ENCODE measurements around the gene LTA4H. TPM values are rescaled to one million over a fixed set of nuclear protein-coding genes. Genes with fewer than 3 reads are reported as not detected.
A peak's percentile ranks its signal among the peaks of the same experiment; 100 is the strongest.

Gene LTA4H
- total RNA-seq, 1 donor from 2014 or later = 57.3 TPM

GRCh38 chr12:96006727-96007126 lies 28.7 kb downstream of the LTA4H start:
- H3K27ac Mint-ChIP-seq = no peak overlapping the region
- DNase-seq (ENCODE audit: low spot score) = no peak
- no peaks in the 10 kb centered on the region for H3K9me3 Mint-ChIP-seq
- H3K27me3 Mint-ChIP-seq (ENCODE audit: insufficient read depth) = no peaks in the 10 kb centered on the region
- no peak overlapping the region for H3K4me3 Mint-ChIP-seq
- peaks cover 30% of the 10 kb centered on the region for H3K36me3 Mint-ChIP-seq (ENCODE audit: low read depth)
- intact Hi-C loops (cut with micrococcal nuclease) = no loop called here
- no peaks in the 10 kb centered on the region for H3K4me1 Mint-ChIP-seq (ENCODE audit: low read depth)

DNA sequence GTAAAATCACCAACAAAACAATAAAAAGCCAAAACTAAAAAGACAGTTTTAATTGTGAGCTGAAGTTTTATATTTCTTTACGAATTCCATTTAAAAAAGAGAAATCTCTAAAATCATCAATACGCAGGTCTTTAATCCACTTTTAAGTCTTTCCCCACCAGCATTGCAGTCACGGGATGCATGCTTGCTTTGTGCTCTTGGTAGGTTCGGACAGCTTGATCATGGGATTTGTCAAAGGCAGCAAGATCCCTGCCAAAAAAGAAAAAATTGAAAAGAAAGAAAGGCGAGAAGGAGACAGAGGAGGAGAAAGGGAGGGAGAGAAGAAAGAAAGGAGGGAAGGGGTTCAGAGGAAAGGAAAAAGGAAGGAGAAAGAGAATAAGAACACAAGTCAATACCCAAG lies 34.5 kb downstream of the LTA4H start:
- no peak for DNase-seq (ENCODE audit: low spot score)
- intact Hi-C loops (cut with micrococcal nuclease) = no loop called here
- H3K4me3 Mint-ChIP-seq = no peak overlapping the region
- H3K27me3 Mint-ChIP-seq (ENCODE audit: insufficient read depth) = no peaks in the 10 kb centered on the region
- H3K9me3 Mint-ChIP-seq = no peaks in the 10 kb centered on the region
- H3K36me3 Mint-ChIP-seq (ENCODE audit: low read depth) = peaks cover 27% of the 10 kb centered on the region
- H3K27ac Mint-ChIP-seq = peak overlapping the region; percentile 81
- peaks cover 18% of the 10 kb centered on the region for H3K4me1 Mint-ChIP-seq (ENCODE audit: low read depth)

GRCh38 chr12:95999484-95999883 lies 35.9 kb downstream of the LTA4H start:
- intact Hi-C loops (cut with micrococcal nuclease) = loop anchor here (2.0 to 5.0 kb wide), 3 partner anchors 35 to 172 kb away; partner anchors contain the start of genes AMDHD1, CCDC38 and LTA4H
- Mint-ChIP-seq H3K27me3 (ENCODE audit: insufficient read depth) (no peaks in the 10 kb centered on the region), H3K36me3 (ENCODE audit: low read depth) (peaks cover 18% of the 10 kb centered on the region)

DNA sequence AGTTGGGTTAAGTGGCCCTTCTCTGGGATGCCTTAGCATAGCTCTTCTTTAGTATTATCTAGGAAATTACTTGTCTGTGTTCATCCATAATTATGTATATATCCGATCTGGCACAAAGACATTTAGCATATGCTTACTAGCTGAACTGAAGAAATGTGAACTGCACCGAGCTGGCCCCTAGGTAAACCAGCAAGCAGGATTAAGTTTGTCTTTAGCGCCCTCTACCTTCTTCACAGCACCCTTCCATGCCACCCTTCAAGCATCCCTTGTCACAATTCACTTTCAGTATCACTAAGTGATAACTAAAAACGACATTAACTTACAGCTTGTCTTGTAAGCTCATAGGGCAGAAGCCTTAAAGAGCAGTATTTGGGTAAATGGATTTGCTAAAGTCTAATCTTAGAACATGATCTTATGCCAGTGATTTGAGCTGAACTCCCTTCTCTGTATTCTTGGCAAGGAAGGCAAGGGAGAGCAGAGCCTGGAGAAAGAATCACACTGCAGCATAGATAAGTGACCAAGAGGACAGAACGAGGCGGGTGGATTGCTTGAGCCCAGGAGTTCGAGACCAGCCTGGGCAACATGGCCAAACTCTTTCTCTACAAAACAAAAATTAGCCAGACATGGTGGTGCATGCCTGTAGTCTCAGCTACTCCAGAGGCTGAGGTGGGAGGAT lies 36.6 kb downstream of the LTA4H start:
- H3K9me3 Mint-ChIP-seq = no peaks in the 10 kb centered on the region
- intact Hi-C loops (cut with micrococcal nuclease) = loop anchor here (1.0 to 5.0 kb wide), 5 partner anchors 36 to 171 kb away; partner anchors contain the start of genes AMDHD1, CCDC38 and LTA4H
- H3K4me3 Mint-ChIP-seq = no peak overlapping the region
- H3K27ac Mint-ChIP-seq = peak overlapping the region; percentile 20
- H3K36me3 Mint-ChIP-seq (ENCODE audit: low read depth) = peaks cover 18% of the 10 kb centered on the region
- no peaks in the 10 kb centered on the region for H3K27me3 Mint-ChIP-seq (ENCODE audit: insufficient read depth)
- peak; percentile 42 for DNase-seq (ENCODE audit: low spot score)
- H3K4me1 Mint-ChIP-seq (ENCODE audit: low read depth) = peaks cover 18% of the 10 kb centered on the region

More at GRCh38 chr12:95999484-95999883, 35.9 kb downstream of the LTA4H start:
- no peak for DNase-seq (ENCODE audit: low spot score)
- H3K9me3 Mint-ChIP-seq = no peaks in the 10 kb centered on the region
- H3K4me3 Mint-ChIP-seq = no peak overlapping the region
- no peak overlapping the region for H3K27ac Mint-ChIP-seq
- H3K4me1 Mint-ChIP-seq (ENCODE audit: low read depth) = peaks cover 18% of the 10 kb centered on the region

DNA sequence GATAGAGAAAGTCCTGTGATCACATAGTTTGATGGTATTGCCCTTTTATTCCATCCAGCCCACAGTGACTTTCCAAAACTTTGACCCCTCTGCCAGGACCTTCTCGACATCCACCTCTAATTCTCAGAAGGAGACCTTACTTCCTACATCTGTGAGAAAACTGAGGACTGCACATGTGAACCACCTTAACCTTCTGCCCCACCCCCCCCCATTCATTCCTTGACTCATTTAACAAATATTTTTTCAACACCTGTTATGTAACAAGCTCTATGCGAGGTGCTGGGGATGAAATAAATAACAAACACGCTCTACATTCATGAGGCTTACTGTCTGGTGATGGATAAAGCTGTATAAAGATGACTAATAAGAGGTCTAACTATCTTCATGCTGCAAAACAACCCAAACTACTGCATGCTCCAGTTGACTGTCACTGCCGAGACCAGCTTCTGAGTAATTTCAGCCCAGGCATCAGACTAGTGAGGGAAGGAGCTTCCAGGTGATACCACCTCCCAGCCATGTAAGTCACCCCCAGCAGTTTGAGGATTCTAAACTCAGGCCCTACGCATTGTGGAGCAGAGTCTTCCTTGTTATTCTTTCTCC lies 37.4 kb downstream of the LTA4H start:
- Mint-ChIP-seq H3K4me3 (no peak overlapping the region), H3K9me3 (no peaks in the 10 kb centered on the region), H3K27me3 (ENCODE audit: insufficient read depth) (no peaks in the 10 kb centered on the region), H3K36me3 (ENCODE audit: low read depth) (peaks cover 17% of the 10 kb centered on the region), H3K4me1 (ENCODE audit: low read depth) (peaks cover 18% of the 10 kb centered on the region), H3K27ac (no peak overlapping the region)
- intact Hi-C loops (cut with micrococcal nuclease) = loop anchor here (1.0 to 5.0 kb wide), 5 partner anchors 37 to 171 kb away; partner anchors contain the start of genes AMDHD1, CCDC38 and LTA4H
- DNase-seq (ENCODE audit: low spot score) = no peak

- Mint-ChIP-seq H3K36me3 (ENCODE audit: low read depth) (peaks cover 12% of the 10 kb centered on the region), H3K27me3 (ENCODE audit: insufficient read depth) (no peaks in the 10 kb centered on the region), H3K4me3 (no peak overlapping the region), H3K27ac (no peak overlapping the region), H3K9me3 (no peaks in the 10 kb centered on the region), H3K4me1 (ENCODE audit: low read depth) (peaks cover 18% of the 10 kb centered on the region)
- DNase-seq (ENCODE audit: low spot score) = no peak
- intact Hi-C loops (cut with micrococcal nuclease) = loop anchor here (5.0 kb wide), 1 partner anchor 170 kb away; no protein-coding TSS in a partner anchor
Measured at GRCh38 chr12:95997276-95997675, 38.1 kb downstream of the LTA4H start.

DNA sequence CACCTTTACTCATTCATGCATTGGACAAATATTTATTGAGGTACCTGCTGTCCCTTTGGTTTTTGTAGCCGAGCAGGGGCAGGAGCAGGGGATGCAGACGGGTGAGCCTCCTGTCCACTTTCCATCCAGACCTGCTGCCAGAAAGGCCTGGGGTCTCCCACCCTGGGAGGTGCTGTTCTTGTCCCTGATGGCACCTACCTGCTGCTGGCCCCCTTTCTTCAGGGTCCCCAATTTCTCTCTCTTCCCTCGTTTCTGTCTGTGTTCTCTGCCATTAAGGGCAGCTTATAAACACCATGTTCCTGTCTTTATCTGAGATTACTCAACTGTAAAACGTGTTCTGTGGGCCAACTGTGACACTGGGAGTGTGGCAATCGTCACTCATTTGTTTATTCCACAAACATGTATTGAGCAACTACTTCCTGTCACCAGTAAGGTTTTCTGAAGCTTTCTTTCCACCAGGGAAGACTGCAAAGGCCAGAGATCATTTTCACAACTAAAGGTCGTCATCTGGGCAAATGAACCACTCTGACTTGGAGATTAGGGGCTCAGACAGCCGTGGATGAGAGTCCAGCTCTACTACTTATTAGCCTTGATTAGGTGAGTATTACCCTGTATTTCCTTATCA lies 39.2 kb downstream of the LTA4H start, which contains the start of gene HAL:
HAL (minus strand) TSS at position 311 of the 625 bp plus-strand sequence. CDS start 434 bp downstream, outside the sequence.
- Mint-ChIP-seq H3K36me3 (ENCODE audit: low read depth) (peaks cover 12% of the 10 kb centered on the region), H3K9me3 (no peaks in the 10 kb centered on the region), H3K27ac (no peak within 1 kb of the TSS), H3K4me3 (no peak within 1 kb of the TSS), H3K4me1 (ENCODE audit: low read depth) (peaks cover 18% of the 10 kb centered on the region), H3K27me3 (ENCODE audit: insufficient read depth) (no peaks in the 10 kb centered on the region)
- no peak for DNase-seq (ENCODE audit: low spot score)
- intact Hi-C loops (cut with micrococcal nuclease) = loop anchor here (5.0 kb wide), 1 partner anchor 169 kb away; no protein-coding TSS in a partner anchor

DNA sequence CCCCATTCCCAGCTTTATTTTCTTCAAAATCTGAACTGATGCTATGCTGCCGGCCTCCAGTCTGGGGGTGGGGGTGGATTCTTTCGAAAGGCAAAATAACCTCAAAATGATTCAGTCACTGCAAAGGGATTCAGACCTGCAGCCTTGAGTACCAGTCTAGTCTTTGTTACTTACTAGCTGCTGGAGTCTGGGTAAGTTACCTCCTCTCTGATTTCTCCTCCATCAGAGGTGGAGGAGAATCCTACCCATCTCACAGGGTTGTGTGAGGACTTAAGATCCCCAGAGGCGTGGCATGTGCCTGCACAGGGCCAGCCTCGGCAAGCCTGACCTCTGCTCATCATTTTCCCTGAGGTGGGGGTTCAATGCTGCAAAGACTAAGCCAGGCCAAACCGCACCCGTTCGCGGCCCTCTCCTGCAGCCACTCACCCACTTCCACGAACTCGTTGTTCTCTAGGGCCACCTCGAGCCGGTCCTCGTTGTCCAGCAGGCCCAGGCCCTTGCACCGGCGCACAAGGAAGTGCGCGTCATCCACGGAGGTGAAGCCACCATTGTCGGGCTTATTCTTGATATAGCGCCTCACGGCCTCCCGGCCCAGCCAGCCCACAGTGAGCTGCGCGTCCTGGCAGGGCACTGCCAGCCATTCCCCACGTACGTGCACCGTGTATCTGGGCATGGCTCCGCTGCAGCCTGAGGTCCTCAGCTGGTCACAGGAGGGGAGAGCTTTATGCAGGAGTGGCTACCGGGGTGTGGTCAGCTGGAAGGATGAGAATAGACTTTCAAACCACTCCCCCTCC lies 40.0 kb downstream of the LTA4H start:
- Mint-ChIP-seq H3K27ac (no peak overlapping the region), H3K27me3 (ENCODE audit: insufficient read depth) (no peaks in the 10 kb centered on the region), H3K4me1 (ENCODE audit: low read depth) (peaks cover 18% of the 10 kb centered on the region)

GRCh38 chr12:95994476-95994875 lies 40.9 kb downstream of the LTA4H start:
- peaks cover 18% of the 10 kb centered on the region for H3K4me1 Mint-ChIP-seq (ENCODE audit: low read depth)
- no peaks in the 10 kb centered on the region for H3K27me3 Mint-ChIP-seq (ENCODE audit: insufficient read depth)
- no peak for DNase-seq (ENCODE audit: low spot score)
- no peak overlapping the region for H3K27ac Mint-ChIP-seq
- H3K9me3 Mint-ChIP-seq = no peaks in the 10 kb centered on the region
- no peak overlapping the region for H3K4me3 Mint-ChIP-seq
- H3K36me3 Mint-ChIP-seq (ENCODE audit: low read depth) = peaks cover 6% of the 10 kb centered on the region
- intact Hi-C loops (cut with micrococcal nuclease) = no loop called here

More for the DNA sequence above, 40.0 kb downstream of the LTA4H start:
- Mint-ChIP-seq H3K4me3 (no peak overlapping the region), H3K36me3 (ENCODE audit: low read depth) (peaks cover 9% of the 10 kb centered on the region), H3K9me3 (no peaks in the 10 kb centered on the region)
- no peak for DNase-seq (ENCODE audit: low spot score)
- intact Hi-C loops (cut with micrococcal nuclease) = loop anchor here (5.0 kb wide), 1 partner anchor 168 kb away; no protein-coding TSS in a partner anchor

DNA sequence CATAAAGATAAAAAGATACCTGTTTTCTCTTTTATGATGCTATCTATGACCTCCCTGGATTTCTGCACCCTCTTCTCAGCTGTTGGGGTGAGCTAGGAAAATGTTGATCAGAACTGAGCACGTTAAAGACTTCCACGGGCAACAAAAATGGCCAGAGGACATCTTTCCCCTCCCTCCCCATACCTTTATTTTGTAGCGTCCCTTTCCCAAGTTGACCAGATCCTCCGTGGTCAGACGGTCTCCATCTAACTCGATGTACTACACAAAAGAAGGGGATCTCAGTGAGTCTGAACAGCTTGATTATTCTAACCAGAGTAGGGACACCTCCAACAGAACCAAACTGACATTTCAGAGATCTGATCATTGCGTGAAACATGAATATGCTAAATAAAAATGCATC lies 41.5 kb downstream of the LTA4H start:
- H3K9me3 Mint-ChIP-seq = no peaks in the 10 kb centered on the region
- H3K4me1 Mint-ChIP-seq (ENCODE audit: low read depth) = peaks cover 16% of the 10 kb centered on the region
- intact Hi-C loops (cut with micrococcal nuclease) = no loop called here
- peaks cover 6% of the 10 kb centered on the region for H3K36me3 Mint-ChIP-seq (ENCODE audit: low read depth)
- DNase-seq (ENCODE audit: low spot score) = no peak
- H3K27me3 Mint-ChIP-seq (ENCODE audit: insufficient read depth) = no peaks in the 10 kb centered on the region
- H3K27ac Mint-ChIP-seq = no peak overlapping the region
- H3K4me3 Mint-ChIP-seq = no peak overlapping the region

DNA sequence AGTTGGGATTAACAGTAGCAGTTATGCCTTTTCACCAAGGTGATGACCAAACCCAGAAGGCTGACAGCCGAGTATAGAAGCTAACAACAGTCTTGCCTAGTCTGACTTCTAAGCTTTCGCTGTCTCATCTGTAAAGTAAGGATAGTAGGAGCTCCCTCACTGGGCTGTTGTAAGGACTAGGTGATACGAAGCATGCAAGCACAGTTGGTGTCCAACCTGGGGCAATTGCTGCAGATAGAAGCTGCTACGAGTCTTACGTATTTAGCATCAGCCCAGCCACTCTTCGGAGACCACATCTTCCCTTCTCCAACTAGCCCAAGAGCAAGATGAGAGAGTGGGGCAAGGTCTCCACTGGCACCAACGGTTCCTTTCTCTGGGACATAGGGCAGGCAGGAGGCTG lies 45.3 kb downstream of the LTA4H start:
- intact Hi-C loops (cut with micrococcal nuclease) = no loop called here
- Mint-ChIP-seq H3K27me3 (ENCODE audit: insufficient read depth) (no peaks in the 10 kb centered on the region), H3K4me1 (ENCODE audit: low read depth) (no peaks in the 10 kb centered on the region), H3K36me3 (ENCODE audit: low read depth) (no peaks in the 10 kb centered on the region), H3K27ac (no peak overlapping the region), H3K4me3 (no peak overlapping the region), H3K9me3 (no peaks in the 10 kb centered on the region)
- DNase-seq (ENCODE audit: low spot score) = no peak

- Mint-ChIP-seq H3K36me3 (ENCODE audit: low read depth) (no peaks in the 10 kb centered on the region), H3K9me3 (no peaks in the 10 kb centered on the region), H3K27ac (no peak overlapping the region), H3K27me3 (ENCODE audit: insufficient read depth) (no peaks in the 10 kb centered on the region), H3K4me1 (ENCODE audit: low read depth) (no peaks in the 10 kb centered on the region), H3K4me3 (no peak overlapping the region)
- intact Hi-C loops (cut with micrococcal nuclease) = no loop called here
- no peak for DNase-seq (ENCODE audit: low spot score)
Measured at GRCh38 chr12:95989504-95990123, 45.8 kb downstream of the LTA4H start.

Data from activated T-helper 1 cell treated with anti-CD3 and anti-CD28 coated beads, Interleukin-12 subunit alpha, Interleukin-12 subunit beta, Interleukin-2, Interleukin-4 antibody, amounts not matched to agents 30 ng/mL and 10 ng/mL and 1 ng/mL, durations not matched to agents 14 hours and 24 hours and 36 hours (primary cell).